SIG-M5 treated with dmso at 0.1 percent for 504 hours (cell line): ENCODE results near the gene LIN7A.
A peak's percentile ranks its signal among the peaks of the same experiment; 100 is the strongest.

Experiments used
- DNase-seq: peaks from one replicate; lab custom pipeline; 2025; ENCODE audit not compliant: unreplicated experiment; lab: John Stamatoyannopoulos, UW

LIN7A gene, protein sequence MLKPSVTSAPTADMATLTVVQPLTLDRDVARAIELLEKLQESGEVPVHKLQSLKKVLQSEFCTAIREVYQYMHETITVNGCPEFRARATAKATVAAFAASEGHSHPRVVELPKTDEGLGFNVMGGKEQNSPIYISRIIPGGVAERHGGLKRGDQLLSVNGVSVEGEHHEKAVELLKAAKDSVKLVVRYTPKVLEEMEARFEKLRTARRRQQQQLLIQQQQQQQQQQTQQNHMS

DNA sequence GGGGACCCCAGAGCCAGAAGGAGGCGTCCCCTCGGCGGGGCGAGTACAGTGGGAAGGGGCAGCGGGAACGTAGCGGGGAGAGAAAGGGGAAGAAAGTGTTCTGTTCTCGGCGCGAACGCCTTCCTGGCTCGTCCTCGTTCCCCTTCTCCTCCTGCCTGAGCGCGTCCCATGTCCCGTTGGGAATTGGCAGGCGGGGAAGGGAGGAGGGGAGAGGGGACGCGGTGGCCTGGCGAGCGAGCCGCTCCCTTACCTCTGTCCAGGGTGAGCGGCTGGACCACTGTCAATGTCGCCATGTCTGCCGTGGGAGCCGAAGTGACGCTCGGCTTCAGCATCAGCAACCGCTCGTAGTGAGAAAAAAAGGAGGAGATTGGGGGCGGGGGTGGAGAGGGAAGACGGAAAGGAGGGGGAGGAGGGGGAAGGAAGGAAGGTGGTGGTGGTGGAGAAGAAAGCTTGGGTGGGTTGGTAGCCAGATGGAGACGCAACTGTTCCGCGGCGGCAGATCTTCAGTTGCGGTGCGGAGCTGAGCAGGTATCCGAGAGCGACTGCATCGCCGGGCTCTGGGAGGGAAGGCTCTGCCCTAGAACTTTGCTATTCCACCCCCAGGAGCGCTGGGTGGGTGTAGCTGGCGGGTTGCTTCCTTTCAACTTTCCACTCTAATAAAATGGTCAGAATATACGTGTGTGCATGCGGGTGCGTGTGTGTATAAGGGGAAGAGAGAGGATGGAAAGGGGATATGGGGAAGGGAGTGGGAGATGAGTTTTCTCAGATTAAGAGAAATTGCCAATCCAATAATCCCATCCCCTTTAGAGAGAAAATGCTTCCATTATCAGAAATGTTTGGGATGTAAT lies at the start of gene LIN7A:
Gene LIN7A, minus strand, starts transcription at position 544 of the 848 bp plus-strand sequence. Its CDS starts 212 bp downstream, at position 332.
- peak; percentile 43 for DNase-seq

DNA sequence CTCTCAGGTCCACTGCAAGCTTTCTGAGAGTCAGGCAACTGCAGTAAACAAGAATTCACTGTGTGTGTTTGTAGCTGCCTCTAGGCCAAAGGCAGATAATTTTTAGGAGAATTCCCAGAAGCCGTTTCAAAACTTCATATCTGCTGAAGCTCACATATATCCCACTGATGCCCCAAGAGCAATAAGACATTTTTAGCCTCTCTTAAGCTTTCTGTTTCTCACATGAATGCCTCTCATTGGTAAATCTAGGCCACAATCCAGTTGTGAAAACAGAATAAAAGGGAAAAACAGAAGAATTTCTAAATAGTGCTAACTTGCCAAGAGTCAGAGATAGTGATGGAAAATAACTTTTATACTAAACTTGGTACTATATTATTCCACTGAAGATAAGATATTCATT lies 48.5 kb upstream of the LIN7A start:
- DNase-seq, result no peak

DNA sequence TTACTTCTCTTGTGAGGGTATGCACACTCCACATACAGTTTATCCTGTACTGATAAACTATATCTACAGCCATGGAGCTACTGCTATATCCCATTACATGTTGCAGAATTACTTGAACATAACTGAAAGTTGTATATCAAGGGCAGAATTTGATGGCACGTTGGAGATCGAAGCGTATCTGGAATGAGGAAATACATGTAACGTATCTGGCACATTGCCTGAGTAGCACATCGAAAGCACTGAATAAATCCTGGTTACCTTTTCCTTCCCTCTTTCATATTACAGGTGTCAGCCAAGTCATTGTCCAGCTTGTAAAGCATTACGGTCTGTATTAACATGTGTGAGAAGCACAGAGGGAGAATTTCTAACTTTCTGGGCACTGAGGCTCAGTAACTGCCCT lies 42.1 kb upstream of the LIN7A start:
- no peak for DNase-seq

DNA sequence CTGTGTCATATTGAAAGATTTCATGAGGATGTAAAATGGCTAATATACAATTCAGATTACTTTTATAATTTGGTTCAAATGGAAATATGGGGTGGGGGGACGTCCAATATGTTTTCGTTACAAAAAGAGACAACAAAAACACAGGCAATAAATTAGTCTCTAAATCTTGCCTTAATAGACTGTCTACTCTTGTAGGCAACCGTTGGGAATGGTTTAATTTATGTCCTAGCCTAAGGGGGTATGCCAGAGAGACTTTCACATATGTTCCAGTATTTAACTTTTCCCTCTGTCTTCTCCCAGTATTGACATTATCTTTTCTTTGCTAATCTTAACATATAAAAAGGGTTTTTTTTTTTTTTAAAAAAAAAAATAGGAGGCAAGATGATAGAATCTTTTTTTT lies 41.5 kb upstream of the LIN7A start:
- no peak for DNase-seq

DNA sequence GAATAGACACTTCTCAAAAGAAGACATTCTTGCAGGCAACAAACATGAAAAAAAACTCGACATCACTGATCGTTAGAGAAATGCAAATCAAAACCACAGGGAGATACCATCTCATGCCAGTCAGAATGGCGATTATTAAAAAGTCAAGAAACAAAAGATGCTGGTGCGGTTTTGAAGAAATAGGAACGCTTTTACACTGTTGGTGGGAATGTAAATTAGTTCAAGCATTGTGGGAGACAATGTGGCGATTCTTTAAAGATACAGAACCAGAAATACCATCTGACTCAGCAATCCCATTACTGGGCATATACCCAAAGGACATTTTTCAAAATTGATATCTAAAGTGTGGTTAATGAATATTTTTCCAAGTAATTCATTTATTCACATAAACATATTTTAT lies 39.6 kb upstream of the LIN7A start:
- DNase-seq, result no peak

DNA sequence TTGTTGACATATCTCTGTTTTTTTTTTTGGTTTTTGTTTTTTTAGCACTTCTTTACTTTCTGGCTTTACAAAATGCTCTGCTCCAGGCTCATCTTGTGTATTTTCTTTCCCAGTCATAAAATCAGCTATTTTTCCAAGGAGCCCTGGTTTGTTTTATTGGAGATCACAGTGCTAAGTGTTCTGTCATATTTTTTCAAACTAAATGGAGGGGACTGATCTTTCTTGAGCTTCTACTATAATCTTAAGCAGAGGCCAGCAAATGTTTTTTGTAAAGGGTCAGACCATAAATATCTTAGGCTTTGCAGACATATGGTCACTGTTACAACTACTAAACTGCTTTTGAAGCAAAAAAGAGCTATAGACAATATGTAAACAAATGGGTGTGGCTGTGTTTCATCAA lies 30.6 kb upstream of the LIN7A start:
- no peak for DNase-seq

DNA sequence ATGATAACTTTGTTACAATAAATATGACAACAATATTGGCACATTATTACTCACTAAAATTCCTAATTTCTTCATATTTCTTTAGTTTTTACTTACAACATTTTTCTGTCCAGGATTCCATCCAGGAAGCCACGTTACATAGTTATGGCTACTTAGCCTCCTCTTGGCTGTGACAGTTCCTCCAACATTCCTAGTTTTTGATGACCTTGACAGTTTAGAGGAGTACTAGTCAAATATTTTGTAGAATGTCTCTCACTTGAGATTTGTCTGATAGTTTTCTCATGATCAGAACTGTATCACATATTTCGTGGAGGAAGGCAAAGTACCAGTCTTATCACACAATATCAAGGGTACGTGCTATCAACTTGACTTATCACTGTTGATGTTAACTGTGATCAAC lies 29.8 kb upstream of the LIN7A start:
- DNase-seq, result no peak

DNA sequence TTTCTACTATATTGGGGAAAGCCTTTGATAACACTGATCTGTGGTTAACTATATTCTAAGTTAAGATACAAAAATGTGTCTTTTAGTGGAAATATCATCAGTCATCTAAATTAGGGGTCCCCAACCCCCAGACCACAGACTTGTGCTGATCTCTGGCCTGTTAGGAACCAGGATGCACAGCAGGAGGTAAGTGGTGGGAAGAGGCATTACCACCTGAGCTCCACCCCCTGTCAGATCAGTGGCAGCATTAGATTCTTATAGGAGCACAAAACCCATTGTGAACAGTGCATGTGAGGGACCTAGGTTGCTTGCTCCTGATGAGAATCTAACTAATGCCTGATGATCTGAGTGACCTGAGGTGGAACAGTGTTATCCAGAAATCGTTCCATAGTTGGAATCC lies 28.3 kb upstream of the LIN7A start:
- DNase-seq, result no peak

DNA sequence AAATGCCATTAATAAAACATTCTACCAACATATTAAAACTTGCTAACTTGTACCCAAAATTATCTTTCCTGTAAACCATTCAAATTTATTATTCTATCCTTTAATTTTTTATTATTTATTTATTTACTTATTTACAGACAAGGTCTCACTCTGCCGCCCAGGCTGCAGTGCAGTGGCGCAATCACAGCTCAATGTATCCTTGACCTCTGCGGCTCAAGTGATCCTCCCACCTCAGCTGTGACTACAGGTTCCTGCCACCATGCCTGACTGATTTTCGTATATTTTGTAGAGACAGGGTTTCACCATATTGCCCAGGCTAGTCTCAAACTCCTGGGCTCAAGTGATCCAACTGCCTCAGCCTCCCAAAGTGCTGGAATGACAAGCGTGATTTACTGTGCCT lies 20.4 kb upstream of the LIN7A start:
- DNase-seq, result no peak

DNA sequence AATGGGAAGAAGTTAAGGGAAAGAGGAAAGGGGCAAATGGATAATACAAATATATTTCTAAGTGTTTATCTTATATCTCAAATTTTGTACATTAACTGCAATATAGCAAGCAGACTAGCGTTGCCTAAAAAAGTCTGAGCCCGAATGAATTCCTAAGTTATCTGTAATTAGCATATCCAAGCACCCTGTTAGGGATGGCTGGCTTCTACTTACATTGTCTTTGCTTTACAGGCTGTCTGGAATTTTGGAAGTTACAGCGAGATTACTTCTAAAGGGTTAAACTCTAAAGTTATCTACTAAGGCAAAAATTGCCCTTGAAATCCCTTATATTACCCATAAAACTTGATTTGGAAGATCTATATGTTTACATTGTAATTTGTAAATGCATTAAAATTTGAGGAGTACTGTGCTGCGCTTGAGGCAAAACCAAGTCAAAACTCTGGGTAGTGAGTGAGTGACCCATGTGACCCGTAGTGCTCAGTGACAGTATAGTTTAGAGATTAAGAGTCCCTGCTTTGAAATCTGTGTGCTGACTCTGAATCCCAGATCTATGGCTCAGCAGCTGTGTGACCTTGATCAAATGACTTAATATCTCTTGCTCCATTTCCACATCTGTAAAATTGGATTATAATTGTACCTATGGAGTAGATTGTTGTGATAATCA lies 17.3 kb upstream of the LIN7A start:
- no peak for DNase-seq

DNA sequence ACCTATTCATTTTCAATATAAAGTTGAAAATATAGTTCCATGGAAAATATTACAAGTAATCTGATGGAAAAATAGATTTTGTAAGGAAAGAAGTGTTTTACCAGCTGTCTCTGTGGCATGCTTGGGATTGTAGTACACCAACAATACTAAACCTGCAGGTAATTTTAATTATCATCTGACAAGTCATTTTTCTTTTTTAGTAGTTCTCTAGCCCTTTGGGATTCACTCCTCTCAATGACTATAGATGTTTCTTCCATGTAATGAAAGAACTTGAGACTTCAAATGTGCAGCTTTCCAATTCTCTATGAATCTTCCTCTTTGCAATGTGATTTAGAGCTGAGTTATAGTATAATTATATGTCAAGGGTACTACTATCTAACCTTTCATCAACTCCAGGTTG lies 14.7 kb upstream of the LIN7A start:
- DNase-seq, result no peak

DNA sequence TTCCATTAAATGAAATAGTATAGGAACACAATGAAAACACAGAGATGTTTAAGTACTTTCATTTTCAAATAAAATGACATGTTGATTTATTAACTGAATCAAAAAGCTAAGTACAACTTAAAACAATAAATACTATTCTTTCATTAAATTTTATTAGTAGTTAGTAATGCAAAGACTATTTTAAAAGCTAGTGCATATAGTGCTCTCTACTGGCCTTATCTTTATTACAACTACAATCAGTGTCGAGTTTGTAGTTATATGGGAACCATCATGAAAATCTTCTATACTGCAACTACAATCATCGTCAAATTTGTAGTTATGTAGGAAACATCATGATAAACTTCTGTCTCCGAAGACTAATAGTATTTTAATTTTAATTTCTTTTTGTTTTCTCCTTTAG lies 8.9 kb upstream of the LIN7A start:
- DNase-seq, result no peak

DNA sequence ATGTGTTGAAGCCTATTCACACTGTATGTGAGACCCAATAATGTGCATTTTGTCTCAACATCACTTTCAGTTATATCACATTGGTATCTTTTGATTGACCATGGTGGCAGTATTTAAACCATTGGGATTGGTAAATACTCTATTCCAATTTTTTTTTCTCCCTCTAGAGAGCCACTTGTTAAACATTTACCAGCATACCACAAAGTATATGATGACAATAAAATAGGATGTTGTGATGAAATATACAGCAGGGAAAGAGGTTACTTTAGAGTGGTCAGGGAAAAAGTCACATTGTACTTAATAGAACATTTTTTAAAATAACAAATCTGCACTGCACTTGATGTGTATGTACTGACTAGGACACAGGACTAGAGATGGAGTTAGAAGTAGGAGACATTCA lies 5.6 kb upstream of the LIN7A start:
- no peak for DNase-seq

DNA sequence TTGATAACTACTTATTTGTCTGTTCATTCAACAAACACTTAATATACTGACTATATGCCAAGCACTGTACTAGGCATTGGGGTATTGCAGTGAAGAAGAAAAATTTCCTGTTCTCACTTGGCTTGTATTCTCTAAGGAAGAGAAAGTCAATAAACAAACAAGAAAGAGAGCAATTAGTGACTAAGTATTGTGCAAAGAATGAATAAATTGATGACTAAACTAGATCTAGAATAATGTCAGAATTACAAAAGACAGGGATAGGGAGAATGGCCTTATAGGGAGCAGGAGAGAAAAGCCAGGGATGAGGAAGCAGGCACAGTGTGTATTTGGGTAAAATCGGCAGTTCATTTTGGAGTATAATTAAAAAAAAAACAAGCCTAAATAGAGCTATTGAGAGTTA lies 4.2 kb upstream of the LIN7A start:
- no peak for DNase-seq

DNA sequence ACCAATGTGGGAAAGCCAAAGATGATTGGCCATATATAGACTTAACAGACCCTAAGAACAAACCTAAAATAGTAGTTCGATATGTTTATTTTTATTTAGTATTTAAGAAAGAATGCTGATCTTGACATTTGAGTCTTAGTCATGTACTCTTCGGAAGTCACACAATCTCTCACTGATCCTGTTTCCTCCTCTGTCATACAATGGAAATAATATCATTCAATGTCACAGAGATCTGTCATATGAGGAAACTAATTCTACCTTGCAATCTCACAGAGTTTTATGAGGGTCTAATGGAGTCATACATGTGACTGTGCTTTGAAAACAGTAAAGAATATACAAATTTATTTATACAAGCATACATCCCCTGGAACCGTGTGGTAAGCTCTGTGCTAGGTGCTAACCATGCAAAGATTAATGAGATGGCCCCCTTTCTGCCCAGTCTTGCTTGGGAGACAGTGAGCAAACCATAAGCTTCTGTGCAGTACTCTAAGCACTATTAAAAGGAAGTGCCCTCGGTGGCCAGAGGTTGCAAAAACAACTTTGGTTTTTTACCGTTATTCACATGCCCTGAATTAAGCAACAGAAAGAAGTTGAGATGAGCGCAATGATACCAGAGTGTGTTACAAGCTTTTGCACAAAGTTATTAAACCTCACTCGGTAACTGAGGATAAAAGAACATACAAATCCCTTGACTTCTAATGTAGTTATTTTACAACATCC lies 1.7 kb upstream of the LIN7A start:
- peak; percentile 84 for DNase-seq

DNA sequence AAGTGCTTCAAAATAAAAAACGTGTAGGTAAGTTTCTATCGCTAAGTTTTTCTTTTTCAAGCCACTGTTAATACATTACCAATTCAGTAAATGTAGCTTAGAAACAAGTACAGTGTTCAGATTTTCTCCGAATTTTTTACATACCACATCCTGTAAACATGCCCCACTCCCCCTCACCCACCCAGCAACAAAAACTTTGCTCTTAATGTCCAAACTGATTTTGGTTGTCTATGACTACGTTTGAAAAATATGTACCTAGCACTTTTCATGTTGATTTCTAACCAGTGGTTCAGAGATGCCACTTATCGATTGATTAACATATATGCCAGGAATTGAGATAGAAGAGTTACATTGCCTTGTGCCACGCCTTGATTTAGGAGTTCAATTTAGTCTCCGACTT lies 663 bp upstream of the LIN7A start:
- no peak for DNase-seq

DNA sequence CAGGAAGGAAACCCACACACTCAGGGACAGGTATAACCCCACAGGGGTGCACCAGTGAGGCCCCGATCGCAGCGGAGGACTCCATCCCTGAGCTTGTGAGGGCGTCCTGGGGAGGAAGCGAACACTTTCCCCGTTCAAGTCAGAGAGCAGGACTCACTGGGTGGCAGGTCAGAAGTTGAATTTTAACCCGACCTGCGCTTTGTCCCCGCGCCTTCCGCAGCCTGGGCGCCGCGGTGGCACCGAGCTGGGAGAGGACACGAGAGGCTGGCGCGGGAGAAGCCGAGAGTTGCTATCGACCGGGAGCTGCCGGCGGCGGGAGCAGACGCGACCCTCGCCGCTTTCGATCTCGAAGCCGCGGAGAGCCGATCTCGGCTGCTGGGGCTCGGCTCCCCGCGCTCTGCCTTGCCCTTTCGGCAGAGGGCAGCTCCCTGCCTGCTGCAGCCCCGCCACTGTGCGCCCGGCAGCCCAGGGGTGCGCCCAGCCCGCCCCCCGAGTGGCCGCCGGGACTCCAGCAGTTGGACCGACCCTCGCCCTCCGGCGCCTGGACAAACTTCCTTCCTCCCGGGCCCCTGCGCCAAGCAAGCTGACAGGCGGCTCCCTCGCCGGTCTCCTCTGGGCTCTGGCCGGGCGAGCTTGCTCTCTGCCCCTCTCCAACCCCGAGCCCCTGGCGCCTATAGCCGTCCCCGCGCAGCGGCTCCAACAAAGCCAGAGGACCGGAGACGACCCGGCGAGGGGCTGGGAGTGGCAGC lies 918 bp downstream of the LIN7A start:
- DNase-seq, result peak; percentile 44

DNA sequence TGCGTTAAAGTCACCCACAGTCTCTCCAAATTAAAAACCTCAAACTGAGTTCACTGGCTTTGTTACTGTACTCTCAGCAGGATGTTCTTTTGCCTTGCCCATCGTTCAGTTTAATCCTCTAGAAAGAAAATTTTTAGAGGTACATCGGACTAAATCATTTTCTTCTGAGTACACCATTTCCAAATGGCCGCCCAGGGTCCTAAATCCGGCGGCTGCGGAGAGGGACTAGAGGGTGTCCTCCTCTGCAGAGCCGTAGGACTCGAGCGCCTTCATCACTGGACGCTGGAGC lies 1.4 kb downstream of the LIN7A start:
- DNase-seq, result no peak

DNA sequence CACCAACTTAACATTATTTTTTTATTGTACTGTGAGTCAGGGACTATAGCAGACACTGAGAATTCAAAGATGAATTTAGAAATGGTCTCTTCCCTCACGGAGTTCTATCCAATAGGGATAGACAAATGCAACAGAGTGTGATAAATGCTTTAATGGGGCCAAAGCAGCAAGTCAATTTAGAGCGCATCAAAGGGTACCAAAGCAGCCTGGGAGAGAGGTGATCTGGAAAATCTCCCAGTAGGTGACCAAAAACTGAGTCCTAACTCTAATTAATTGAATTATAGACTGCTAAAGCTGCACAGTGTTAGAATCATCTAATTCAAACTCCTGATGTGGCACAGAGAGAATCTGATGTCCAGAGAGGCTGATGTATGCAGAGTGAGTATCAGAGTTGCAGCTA lies 2.6 kb downstream of the LIN7A start:
- no peak for DNase-seq

DNA sequence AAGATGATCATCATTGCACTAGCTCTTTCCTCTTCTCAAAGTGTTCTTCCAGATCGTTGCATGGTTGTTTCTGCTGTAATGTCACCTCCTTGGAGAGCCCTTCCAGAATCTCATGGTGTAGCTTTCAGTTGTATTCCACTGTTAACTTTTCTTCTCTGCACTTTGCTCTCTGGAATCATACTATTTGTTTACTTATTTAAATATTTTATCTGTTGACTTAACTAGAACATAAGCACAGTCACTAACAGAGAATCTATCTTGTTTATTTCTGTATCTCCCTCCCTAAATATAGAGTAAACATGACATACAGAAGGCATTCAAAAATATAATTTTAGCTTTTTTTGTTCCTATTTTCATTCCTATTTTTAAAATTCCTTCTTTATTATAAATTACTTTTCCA lies 11.8 kb downstream of the LIN7A start:
- DNase-seq, result no peak

DNA sequence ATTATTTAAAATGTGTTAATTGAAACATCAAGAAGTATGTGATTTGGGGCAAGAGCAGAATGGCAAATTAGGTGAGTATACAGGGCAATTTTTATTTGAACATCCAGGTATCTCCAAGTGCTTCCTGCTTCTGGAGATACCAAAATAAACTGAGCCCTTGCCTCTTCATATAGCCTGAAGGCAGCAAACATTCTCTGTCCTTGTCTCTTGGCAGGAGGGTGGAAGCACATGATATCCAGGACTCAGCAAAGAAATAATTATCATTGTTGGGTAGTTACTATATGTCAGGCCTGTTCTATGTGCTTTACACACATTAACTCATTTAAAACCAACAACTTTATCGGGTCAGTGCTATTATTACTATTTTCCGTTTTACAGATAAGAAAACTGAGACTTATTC lies 12.5 kb downstream of the LIN7A start:
- no peak for DNase-seq
